Brain pericyte (primary cell): ENCODE measurements around the gene FCGBP.
"Not testable (repeated sequence)": the region's sequence is repeated elsewhere in the genome, so short reads cannot be mapped to it uniquely, and the experiment has no call there.

Experiments used
- DNase-seq: peaks from one replicate; pipeline ENCODE4 v3.0.0-alpha.2; 2012; ENCODE audit warnings: low read depth, low spot score

The FCGBP gene

DNA sequence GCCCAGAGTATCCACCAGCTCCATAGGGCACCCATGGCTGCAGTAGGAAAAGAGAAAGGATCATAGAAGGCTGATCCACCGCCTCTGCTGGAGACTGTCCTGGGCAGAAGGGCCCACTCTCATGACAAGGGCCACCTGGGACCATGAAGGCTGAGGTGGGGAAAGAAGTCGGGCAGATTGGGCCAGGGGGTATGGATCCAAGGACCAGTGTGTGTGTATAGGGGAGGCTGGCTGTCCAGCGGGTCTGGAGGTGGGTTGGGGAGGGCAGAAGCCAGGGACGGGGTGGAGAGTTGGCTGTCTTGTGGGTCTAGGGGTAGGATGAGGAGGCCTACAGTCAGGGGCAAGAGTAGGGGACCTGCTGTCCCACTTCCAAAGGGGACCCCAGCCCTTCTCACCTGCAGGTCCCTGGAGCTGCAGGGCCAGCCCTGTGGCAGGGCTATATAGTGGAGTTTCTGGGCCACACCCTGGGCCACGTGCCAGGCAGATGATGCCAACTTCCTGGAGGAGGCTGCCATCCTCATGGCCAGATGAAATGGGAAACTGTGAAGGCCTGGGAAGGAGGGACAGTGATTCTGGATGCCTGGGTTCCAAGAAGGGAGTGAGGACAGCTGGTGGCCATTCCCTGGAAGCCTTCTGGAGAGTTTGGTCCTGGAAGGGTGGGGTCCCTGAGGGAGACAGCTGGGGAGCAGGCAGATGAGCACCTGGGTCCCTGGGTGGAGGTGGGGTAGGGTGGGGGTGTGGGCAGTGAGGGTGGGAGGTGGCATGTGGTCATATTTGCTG, at the start of gene FCGBP:
FCGBP (minus strand) TSS at position 51 of the 780 bp plus-strand sequence.
- no peak for DNase-seq

DNA sequence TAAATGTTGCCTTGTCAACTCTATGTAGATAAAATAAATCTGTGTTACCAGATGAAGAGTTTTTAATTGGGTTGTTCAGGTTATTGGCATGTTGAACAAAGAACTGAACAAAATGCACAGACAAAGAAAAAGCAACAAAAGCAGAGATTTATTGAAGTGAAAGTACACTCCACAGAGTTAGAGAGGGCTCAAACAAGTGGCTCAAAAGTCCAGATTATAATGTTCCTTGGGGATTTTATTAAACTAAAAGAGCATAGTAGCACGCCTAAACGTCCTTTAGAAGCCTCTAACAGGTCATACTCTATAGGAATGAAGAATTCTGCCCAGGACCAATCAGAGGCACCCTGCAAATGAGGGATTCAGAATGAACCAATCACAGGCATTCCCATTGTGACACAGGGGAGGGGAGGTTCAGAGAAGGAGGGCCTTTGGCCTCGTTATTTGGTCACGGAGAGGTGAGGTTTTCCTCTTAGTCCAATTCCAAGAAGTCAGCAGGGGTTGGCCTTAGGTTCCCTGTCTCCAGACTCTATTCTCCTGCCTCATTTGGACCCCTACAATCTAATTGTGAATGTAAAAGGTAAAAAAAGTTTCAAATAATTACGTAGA, 49.4 kb upstream of the FCGBP start:
- DNase-seq, result no peak

DNA sequence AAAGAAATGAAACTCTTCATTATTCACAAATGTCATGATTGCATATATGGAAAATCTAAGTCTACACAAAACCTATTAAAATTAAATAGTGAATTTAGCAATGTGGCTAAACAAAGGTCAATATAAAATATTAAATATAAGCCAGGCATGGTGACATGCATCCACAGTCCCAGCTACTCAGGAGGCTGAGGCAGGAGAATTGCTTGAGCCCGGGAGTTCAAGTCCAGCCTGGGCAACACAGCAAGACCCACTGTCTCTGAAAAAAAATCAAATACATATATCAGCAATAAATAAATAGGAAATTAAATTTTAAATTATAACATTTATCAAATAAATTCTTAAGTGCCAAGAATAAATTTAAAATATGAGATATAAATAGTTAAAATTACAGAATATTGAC, 48.4 kb upstream of the FCGBP start:
- DNase-seq, result no peak

DNA sequence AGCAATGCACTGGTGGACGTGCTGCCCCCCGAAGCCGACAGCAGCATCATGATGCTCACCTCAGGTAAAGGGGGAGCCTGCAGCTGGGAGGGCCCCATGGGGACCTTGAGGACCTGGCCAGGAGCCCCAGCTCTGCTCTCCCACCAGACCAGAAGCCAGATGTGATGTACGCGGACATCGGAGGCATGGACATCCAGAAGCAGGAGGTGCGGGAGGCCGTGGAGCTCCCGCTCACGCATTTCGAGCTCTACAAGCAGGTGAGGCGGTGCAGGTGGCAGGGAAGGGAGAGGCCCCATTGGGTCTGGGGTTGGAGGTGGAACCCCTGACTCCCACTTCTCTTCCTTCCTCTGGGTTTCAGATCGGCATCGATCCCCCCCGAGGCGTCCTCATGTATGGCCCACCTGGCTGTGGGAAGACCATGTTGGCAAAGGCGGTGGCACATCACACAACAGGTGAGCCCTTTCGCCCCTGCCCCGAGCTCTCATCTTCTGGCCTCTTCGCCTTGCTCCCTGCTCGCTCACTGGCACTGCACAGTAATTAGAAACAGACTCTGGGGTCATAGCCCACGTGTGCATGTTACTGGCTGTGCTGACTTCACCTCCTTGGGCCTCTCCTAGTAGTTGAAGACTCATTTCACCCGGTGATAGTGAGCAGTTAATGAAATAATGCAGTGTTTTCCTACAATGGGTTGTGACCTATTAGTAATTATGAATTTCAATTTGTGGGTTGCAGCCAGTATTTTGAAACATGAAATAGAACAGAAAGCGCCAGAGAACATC, 40.1 kb upstream of the FCGBP start:
- DNase-seq, result no peak

DNA sequence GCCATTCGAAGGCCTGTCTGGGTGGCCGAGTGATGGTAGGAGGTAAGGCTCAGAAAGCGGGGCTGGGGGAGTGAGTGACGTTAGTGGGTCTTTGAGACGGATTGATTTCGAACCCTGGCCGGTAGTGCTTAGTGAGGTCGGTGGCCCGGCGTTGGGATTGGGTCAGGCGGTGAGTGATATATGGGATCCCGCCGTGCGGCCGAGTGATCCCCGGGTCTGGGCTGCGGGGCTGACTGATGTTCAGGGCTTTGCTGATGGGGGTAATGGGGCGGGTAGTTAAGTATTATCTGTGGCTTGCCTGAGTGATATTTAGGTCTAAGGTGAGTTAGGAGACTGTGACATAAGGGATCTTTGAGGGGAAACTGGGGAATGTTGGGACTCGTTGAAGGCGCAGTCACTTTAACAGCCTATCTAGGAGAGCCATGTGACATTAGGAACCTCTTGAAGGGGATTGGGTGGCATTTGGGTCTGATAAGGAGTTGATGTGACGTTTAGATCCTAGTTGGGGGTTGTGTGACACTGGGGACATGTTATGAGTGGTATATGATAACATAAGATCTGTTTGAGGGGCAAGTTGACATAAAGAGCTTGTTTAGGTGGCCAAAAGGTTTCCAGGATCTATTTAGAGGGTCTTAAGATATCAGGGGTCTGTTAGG, 37.1 kb upstream of the FCGBP start:
- no peak for DNase-seq

DNA sequence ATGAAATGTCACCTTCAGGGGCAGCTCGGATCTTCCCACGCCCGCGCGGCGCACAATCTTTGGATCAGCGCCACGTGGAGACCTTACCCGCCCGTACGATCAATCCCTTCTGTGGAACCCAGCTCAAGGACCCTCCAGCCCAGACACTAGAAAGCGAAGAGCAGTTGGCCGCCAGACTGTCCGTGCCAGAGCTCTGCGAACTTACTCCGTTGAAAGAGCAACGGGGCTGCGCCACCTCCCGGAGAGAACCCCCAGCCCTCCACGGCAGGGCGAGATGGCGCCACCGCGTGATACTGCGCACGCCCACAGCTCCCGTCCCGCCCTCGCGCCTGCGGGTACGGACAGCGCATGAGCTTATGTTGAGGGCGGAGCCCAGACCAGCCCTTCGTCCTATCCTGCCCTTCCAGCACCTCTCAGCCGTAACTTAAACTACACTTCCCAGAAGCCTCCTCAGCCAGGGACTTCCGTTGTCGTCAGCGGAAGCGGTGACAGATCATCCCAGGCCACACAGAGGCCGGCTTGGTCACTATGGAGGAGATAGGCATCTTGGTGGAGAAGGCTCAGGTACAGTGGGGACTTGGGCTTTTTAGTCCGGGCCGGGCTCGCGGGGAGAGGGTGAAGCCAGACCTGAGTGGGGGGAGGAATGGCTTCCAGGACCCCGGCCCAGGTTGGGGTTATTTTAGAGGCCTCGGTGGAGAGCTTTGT, 36.4 kb upstream of the FCGBP start, which contains the start of gene PSMC4:
PSMC4 (plus strand) TSS at position 491 of the 705 bp plus-strand sequence; CDS start at position 529, 38 bp downstream.
- peak; percentile 98 for DNase-seq

DNA sequence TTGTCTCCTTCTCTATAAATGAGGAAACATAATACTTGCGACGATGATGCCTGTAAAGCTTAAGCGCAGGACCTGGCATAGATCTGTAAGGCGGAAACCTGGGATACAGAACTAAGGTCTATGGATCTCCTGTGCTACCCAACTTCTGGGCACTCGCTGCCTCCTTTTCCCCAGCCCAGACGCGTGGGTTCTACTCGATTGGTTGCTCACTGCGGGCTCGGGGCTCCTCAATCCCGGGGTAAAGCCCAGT, 35.9 kb upstream of the FCGBP start:
- DNase-seq, result peak; percentile 5

DNA sequence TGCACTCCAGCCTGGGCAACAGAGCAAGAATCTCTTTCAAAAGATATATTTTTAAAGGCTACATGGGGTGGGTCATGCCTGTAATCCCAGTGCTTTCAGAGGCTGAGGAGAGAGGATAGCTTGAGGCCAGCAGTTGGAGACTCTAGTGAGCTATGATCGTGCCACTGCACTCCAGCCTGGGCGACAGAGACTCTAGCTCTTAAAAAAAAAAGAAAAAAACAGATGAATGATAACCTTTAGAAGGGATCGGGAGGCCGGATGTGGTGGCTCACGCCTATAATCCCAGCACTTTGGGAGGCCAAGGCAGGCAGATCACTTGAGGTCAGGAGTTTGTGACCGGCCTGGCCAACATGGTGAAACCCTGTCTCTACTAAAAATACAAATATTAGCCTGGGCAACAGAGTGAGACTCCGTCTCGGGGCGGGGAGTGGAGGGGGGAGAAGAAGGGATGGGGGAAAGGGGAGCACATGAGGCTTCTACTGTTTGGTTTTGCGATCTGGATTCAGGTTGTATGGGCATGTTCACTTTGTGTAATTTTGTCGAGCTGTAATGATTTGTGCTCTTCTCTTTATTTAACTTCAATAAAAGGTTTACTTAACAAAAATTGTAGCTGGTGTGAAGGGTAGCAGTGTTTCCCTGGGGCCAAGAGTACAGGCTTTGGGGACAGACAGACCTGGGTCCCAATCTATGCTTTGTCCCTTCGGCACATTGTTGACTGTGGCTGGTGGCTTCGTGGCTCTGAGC, 35.4 kb upstream of the FCGBP start:
- DNase-seq, result no peak

DNA sequence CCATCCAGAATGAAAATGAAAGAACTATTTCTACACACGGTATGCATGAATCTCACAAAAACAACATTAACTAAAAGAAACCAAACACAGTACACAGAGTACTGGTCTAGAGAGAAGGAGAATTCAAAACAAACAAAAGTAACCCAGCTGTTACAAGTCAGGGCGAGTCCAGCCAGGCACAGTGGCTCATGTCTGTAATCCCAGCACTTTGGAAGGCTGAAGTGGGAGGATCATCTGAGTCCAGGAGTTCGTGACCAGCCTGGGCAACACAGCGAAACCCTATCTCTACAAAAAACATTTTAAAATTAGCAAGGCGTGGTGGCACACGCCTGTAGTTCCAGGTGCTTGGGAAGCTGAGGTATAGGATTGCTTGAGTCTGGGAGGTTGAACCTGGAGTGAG, 34.8 kb upstream of the FCGBP start:
- no peak for DNase-seq

DNA sequence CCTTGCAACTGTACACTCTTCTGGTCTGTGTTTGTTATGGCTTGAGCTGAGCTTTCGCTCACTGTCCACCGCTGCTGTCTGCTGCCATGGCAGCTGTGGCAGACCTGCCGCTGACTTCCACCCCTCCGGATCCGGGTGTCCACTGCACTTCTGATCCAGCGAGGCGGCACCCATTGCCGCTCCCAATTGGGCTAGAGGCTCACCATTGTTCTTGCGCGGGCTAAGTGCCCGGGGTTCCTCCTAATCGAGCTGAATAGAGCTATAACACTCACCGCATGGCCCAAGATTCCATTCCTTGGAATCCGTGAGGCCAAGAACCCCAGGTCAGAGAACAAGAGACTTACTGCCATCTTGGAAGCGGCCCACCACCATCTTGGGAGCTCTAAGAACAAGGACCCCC, 34.4 kb upstream of the FCGBP start:
- no peak for DNase-seq

DNA sequence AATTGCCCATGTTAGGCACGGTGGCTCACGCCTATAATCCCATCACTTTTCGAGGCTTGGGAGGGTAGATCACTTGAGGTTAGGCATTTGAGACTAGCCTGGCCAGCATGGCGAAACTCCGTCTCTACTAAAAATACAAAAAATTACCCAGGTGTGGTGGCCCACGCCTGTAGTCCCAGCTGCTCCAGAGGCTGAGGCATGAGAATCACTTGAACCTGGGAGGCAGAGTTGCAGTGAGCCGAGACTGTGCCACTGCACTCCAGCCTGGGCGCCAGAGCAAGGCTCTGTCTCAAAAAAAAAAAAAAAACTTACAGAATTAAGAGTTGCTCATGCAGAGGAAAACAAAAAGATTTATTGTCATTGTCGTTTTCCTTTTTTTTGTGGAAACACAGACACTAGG, 33.1 kb upstream of the FCGBP start:
- DNase-seq, result no peak

DNA sequence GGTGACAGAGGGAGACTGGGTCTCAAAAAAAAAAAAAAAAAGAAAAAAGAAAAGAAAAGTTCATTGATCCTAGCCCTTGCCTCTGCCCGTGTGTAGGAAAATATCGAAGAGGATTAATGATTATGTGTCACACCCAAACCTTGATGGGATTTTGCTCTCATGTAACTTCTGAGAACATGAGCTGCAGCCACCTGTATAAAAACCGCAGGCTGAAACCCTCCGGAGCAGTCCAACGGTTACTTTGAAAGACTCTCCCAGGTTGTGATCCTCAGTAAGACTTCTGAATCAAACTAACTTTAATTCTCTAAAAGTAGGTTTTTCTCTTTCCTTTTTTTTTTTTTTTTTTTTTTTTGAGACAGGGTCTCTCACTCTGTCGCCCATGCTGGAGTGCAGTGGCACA, 32.2 kb upstream of the FCGBP start:
- no peak for DNase-seq

DNA sequence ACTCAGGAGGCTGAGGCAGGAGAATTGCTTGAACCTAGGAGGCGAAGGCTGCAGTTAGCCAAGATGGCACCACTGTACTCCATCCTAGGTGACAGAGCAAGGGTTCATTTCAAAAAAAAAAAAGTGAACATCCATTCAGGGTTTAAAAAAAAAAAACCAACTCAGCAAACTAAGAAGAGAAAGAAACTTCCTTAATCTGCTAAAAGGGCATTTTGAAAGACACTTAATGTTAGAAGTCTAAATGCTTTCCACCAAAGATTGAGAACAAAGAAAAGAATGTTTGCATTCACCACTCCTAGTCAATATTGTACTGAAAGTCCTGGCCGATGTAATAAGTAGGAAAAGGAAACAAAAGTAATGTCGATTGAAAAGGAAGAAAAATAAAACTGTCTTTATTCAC, 29.5 kb upstream of the FCGBP start:
- no peak for DNase-seq

DNA sequence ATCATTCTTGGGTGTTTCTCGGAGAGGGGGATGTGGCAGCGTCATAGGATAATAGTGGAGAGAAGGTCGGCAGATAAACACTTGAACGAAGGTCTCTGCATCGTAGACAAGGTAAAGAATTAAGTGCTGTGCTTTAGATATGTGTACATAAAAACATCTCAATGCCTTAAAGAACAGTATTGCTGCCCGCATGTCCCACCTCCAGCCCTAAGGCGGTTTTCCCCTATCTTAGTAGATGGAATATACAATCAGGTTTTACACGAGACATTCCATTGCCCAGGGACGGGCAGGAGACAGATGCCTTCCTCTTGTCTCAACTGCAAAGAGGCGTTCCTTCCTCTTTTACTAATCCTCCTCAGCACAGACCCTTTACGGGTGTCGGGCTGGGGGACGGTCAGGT, 25.0 kb upstream of the FCGBP start:
- not testable (repeated sequence) for DNase-seq

DNA sequence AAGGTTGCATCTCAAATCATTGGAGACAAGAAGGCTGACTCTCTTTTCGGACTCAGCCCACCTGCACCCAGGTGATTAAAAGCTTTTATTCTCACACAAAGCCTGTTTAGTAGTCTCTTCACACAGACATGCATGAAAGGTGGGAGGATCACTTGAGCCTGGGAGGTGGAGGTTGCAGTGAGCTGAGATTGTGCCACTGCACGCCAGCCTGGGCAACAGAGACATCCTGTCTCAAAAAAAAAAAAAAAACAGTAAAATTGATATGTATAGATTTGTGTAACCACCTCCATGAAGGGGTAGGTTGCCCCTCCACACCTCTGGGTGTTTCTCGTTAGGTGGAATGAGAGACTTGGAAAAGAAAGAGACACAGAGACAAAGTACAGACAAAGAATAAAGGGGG, 24.5 kb upstream of the FCGBP start:
- DNase-seq, result not testable (repeated sequence)

DNA sequence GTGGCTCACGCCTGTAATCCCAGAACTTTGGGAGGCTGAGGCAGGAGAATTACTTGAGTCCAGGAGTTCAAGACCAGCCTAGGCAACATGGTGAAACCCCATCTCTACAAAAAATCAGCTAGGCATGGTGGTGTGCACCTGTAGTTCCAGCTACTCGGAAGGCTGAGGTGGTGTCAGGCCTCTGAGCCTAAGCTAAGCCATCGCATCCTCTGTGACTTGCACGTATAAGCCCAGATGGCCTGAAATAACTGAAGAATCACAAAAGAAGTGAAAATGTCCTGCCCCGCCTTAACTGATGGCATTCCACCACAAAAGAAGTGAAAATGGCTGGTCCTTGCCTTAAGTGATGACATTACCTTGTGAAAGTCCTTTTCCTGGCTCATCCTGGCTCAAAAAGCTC, 23.5 kb upstream of the FCGBP start:
- not testable (repeated sequence) for DNase-seq

DNA sequence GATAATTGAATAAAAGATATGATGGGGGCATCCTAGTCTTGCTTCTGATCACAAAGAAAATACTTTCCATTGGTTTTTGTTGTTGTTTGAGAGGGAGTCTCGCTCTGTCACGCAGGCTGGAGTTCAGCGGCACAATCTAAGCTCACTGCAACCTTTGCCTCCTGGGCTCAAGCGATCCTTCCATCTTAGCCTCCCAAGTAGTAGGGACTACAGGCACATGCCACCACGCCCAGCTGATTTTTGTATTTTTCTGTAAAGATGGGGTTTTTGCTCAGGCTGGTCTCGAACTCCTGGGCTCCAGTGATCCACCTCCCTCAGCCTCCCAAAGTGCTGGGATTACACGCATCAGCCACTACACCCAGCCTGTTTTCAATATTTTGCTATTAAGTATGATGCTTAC, 19.5 kb upstream of the FCGBP start:
- DNase-seq, result no peak

DNA sequence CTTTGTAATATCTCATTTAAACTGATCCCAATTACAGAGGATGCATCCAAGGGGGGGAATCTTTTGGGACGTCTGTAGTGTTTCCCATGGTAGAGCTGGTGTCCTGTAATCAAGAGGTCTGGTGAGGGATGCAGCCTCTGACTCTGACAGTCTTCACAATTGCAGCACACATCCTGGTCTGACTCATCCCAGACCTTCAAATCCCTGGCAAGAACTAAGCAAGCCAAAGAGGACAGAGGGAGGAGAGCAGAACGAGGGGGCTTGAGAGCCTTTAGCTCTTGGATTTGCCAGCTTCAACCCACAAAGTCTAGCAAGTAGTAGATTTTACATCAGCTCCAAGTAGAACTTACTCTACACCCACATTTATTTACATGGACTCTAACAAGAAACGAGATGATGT, 17.3 kb upstream of the FCGBP start:
- DNase-seq, result no peak

DNA sequence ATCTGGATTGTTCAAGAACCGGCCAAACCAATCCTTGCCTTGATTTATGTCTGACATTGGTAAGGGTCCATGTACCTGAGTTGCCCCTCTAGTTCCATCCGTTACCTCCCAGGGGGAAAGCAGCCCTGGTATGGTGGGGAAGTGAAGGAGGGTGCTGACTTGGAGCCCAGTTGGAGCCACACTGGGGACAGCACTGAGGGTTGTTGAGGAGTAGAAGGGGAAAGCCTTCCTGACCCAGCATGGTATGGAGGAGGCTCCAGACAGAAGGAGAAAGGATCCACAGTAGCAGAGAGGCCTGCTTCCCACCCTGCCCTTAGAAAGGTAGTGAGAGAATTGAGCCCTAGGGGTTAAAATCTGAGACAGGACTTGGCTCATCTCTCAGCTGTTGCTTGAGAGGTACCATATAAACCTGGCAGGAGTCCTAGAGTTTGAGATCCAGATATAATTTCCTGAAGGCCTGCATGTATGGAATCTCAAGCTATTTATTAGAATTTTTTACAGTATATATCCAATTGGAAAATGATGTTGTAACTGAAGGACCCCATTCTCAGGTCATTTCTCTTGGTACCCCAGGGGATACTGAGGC, 16.7 kb upstream of the FCGBP start:
- DNase-seq, result no peak

DNA sequence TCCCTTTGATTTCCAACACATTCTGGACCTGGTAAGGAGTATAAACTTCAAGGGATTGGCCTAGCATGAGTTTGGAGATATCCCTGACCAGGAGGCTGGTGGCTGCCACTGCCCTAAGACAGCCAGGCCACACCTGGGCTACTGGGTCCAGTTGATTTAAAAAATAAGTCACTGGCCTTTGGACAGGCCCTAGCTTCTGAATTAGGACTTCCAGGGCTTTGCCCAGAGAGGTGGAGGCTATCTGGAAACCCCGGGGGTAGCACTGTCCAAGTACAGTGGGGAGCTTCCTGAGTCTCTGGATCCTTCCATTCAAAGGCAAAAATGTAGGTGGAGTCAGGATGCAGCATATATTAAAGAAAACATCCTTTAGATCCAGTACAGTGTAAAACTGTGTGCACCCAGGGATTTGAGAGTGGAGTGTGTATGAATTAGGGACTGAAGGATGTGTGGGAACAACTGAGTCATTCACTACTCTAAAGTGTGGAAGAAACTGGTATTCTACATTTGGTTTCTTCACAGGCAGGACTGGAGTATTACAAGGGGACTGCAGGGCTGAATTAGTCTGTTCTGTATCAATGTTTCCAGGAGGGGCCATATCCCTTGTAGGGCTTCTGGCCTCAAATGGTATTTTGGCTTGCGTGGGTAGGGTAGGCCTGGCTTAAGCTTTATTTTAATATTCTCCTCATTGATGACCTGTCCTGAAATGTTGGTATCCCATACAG, 14.8 kb upstream of the FCGBP start:
- DNase-seq, result no peak
